GM12873 (cell line): ENCODE data around the gene UGT2B17.

Experiments
- TF ChIP-seq, protein P1 (sequence below): IDR thresholded peaks from 2 replicates; pipeline ENCODE4 v1.5.1; 2012; ENCODE audit warnings: low read depth, mild to moderate bottlenecking, moderate library complexity, low read length, control low read depth; ENCODE audit not compliant: insufficient read depth; ENCODE audit errors: missing control alignments

Gene UGT2B17

DNA sequence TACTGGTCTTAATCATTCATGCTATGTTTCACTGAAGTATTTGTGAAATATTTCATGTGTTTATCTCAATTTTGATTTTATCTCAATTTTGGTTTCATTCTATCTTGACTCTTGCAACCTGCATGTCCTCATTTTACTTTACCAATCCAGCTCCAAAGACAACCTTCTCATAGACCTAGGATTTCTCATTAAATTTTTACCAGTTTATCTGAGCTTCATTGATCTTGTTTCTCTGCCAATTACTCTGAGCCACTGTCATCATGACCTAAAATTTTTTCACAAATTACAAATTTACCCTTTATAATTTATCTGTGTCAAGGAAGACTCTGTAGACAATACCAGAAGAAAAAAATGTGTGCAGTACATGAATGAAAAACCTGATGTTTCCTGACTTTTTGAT is 18.6 kb upstream of the UGT2B17 start:
- TF ChIP-seq, protein P1, sequence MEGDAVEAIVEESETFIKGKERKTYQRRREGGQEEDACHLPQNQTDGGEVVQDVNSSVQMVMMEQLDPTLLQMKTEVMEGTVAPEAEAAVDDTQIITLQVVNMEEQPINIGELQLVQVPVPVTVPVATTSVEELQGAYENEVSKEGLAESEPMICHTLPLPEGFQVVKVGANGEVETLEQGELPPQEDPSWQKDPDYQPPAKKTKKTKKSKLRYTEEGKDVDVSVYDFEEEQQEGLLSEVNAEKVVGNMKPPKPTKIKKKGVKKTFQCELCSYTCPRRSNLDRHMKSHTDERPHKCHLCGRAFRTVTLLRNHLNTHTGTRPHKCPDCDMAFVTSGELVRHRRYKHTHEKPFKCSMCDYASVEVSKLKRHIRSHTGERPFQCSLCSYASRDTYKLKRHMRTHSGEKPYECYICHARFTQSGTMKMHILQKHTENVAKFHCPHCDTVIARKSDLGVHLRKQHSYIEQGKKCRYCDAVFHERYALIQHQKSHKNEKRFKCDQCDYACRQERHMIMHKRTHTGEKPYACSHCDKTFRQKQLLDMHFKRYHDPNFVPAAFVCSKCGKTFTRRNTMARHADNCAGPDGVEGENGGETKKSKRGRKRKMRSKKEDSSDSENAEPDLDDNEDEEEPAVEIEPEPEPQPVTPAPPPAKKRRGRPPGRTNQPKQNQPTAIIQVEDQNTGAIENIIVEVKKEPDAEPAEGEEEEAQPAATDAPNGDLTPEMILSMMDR: no peak

DNA sequence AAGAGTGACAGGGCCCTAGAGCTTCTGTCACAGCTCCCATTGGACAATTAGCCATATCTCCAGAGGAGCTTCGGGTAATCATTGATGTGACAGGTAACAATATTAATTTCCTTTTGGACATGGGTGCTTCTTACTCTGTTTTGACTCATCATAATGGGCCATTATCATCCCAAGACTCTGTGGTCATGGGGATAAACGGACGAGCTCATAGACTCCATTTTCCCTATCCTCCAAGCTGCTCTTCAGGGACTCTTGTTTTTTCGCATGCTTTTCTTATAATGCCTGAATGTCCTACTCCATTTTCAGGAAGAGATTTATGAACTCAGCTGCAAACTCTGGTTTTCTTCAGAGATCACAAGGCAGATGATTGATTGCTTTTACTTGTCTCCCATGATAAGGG is 17.0 kb upstream of the UGT2B17 start:
- TF ChIP-seq, protein P1: no peak

DNA sequence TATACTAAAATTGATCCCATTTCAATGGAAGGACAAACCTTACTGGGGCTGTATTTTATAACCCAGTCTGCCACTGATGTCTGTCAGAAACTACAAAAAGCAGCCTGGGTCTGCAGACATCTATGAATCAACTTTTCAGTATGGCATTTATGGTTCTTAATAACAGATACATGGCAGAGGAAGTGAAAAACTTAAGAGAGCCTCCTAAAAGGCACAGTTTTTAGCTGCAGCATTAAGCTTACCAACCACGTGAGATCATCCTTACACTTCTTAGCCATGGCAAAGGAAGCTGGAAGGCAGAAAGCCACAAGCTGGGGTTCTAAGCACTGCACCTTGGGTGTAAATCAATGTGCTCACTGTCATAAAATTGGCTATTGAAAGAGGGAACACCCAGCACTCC is 16.6 kb upstream of the UGT2B17 start:
- TF ChIP-seq, protein P1: no peak

DNA sequence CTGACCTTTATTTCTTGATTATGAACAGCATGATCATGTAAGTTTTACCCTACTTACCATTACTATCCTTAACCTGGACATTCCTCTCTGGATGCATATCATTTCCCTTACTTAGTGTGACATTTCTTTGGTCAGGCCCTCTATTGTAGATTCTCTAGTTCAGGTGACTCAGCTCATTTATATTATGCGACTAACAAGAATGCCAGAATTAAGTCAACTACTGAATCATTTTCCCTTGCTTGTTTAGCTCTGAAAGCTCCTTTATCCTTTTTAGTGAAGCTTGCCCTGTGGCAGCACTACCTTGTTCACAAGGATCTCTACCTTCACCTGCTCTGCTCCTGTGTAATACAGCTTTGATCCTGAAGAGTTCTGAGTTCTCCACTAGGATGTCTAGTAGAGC is 15.1 kb upstream of the UGT2B17 start:
- TF ChIP-seq, protein P1: no peak

DNA sequence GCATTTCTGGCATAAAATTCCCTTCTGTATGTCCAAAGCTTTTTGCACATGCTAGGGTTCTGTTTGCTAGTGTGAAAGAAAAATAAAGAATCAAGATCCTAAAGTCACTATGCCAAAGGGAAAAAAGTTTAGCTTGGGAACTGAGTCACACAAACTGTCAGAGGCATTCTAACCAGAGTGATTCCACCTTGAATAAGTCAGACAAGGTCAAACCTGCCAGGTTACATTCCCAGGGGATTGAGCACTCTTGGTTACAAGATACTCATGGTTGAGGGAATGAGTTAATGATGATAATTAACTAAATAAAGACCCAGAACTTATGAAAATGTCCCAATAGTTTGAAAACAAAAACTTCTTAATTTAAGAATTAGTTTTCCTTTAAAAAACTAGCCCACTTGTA is 13.7 kb upstream of the UGT2B17 start:
- TF ChIP-seq, protein P1: no peak

DNA sequence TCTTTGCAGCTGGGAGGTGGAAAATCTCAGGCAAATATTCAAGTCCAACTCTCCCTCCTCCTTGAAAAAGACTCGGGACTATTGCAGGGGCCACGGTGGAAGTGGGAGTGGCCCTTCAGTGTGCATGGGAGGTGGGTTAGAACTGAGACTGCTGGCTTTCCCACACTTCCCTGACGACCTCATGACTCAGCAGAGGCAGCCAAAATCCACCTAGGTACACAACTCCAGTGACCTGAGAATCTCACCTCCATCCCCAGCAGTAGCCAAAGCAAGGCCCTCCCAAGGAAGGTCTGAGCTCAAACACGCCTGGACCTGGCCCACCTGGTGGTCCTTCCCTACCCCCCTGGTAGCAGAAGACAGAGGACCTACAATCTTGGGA is 6.2 kb upstream of the UGT2B17 start:
- TF ChIP-seq, protein P1: no peak

DNA sequence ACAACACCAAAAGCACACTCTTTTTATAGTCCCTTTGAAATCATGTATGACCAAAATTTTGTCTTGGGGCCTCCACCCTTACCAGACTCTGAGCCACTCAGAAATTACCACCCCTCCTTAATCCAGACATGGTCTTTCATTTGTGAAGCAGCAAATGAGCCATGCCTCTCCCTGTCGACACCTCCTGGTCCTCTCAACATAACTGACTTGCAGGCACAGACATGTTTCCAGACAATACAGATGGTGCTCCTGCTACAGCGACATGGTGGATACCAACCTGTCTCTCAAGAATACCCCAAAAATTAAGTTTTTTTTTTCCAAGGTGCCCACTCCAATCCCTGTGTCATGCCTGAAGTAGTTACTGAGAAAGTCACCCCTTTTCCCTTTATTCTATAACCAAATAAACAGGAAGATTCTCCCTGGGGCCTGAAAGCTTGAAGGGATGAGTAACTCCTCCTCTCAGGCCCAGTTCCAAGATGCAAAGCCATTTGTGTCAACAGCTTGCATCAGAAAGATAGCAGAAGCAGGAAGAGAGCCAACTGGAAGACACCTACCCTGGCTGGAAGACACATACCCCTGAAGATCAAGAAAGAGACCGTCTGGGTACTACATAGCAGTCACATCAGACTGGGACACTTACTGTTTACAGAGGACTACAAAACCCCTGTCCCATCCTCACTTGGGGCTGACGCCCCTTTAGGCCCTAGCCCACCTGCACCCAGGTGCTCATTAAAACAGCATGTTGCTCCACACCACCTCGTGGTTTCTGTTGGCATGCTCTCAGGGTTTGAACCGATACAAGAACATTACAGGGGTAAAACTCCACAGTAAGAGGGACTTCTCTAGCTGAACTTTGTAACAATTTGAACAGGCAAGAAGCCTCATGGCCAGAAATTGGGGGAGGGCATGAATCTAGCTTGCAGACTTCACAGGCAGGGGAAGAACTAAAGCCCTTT is 5.5 kb upstream of the UGT2B17 start:
- TF ChIP-seq, protein P1: no peak
